Activated effector memory CD4-positive, alpha-beta T cell treated with Interleukin-2 at 50 U/mL for 16 hours (primary cell): Measurements from ENCODE around the gene ABCG8.

Experiments
- DNase-seq: peaks from one replicate; pipeline ENCODE4 v3.0.0-alpha.2; 2020

ABCG8 gene

GRCh38 chr2:43826305-43827250, 12.2 kb upstream of the ABCG8 start:
- DNase-seq, result no peak

GRCh38 chr2:43831543-43832294, 7.1 kb upstream of the ABCG8 start:
- DNase-seq, result no peak

GRCh38 chr2:43832457-43832856, 6.3 kb upstream of the ABCG8 start:
- no peak for DNase-seq

GRCh38 chr2:43837033-43837432, 1.7 kb upstream of the ABCG8 start:
- DNase-seq, result no peak

GRCh38 chr2:43837831-43838559, 776 bp upstream of the ABCG8 start:
- no peak for DNase-seq

GRCh38 chr2:43839776-43840564, 1.2 kb downstream of the ABCG8 start:
- no peak for DNase-seq

- DNase-seq, result no peak
Measured at GRCh38 chr2:43840965-43841364, 2.2 kb downstream of the ABCG8 start.

GRCh38 chr2:43841949-43842865, 3.4 kb downstream of the ABCG8 start:
- no peak for DNase-seq

GRCh38 chr2:43842866-43843226, 4.1 kb downstream of the ABCG8 start:
- no peak for DNase-seq

- no peak for DNase-seq
Measured at GRCh38 chr2:43845181-43845580, 6.4 kb downstream of the ABCG8 start.

- DNase-seq, result no peak
Measured at GRCh38 chr2:43846140-43846793, 7.5 kb downstream of the ABCG8 start.

- DNase-seq, result no peak
Measured at GRCh38 chr2:43848214-43848613, 9.4 kb downstream of the ABCG8 start.

GRCh38 chr2:43851011-43851980, 12.5 kb downstream of the ABCG8 start:
- no peak for DNase-seq

- DNase-seq, result no peak
Measured at GRCh38 chr2:43852196-43852730, 13.5 kb downstream of the ABCG8 start.

GRCh38 chr2:43853141-43854081, 14.6 kb downstream of the ABCG8 start:
- no peak for DNase-seq

GRCh38 chr2:43854671-43855070, 15.9 kb downstream of the ABCG8 start:
- DNase-seq, result no peak

- DNase-seq, result no peak
Measured at GRCh38 chr2:43855292-43855691, 16.5 kb downstream of the ABCG8 start.

GRCh38 chr2:43872151-43872550, 33.4 kb downstream of the ABCG8 start:
- DNase-seq, result no peak
